HCT116 (cell line): ENCODE data around the gene WDR64. TPM values are rescaled to one million over a fixed set of nuclear protein-coding genes. Genes with fewer than 3 reads are reported as not detected.

Source experiments
- ATAC-seq: fragments of 200-7000 bp; cut with Tn5 transposase; 2 replicates; pipeline ENCODE4 v1.9.1; 2020; ENCODE audit warnings: mild to moderate bottlenecking, moderate library complexity
- BruUV-seq: library from RNA; stranded (reverse); fragments of 400-500 nt; replicated peaks from 2 replicates; lab custom pipeline; 2021; lab: Mats Ljungman, UMichigan
- CTCF ChIA-PET: fragments of 300-600 bp; sonication (Branson Sonifier 250); formaldehyde crosslinking; loops from one replicate; lab custom pipeline; 2021; ENCODE audit warnings: antibody characterized with exemption; lab: Charles Lee
- POLR2A ChIA-PET: fragments of 300-600, 350-600 bp; sonication (Branson Sonifier 250); formaldehyde crosslinking; loops from one replicate; lab custom pipeline; 2021; ENCODE audit warnings: antibody characterized with exemption; lab: Charles Lee
- RAD21 ChIA-PET, 2 experiments: fragments of 300-600 bp; sonication (Branson Sonifier 250); formaldehyde crosslinking; loops; one replicate each; lab custom pipeline; 2023; ENCODE audit warnings: low total read pairs in 2 of 2; ENCODE audit not compliant: uncharacterized antibody in 2 of 2, unreplicated experiment in 2 of 2, low non-redundant PET in 1 of 2; lab: Charles Lee
- DNase-seq: peaks from one replicate; pipeline ENCODE4 v3.0.0-alpha.2; 2010; ENCODE audit warnings: low read depth, low spot score
- H2AFZ ChIP-seq: fragments of 200-600 bp; shearing (Covaris generic), sonication (generic); 2 replicates; pipeline ENCODE4 v1.6.1; 2017; ENCODE audit warnings: low read depth, mixed run types, mixed read lengths, antibody characterized with exemption, low read length; ENCODE audit not compliant: poor library complexity, severe bottlenecking
- H3K27ac ChIP-seq: 2 replicates; pipeline ENCODE4 v1.5.1; 2012; ENCODE audit warnings: low read depth, low read length
- H3K27me3 ChIP-seq: fragments of 200-600 bp; sonication (generic); 2 replicates; pipeline ENCODE4 v1.6.1; 2016; ENCODE audit warnings: mixed run types, low read length, mixed read lengths; ENCODE audit not compliant: insufficient read depth
- H3K36me3 ChIP-seq, 2 experiments: fragments of 200-500 bp in 1 of 2; fragments of 200-600 bp in 1 of 2; sonication (Bioruptor generic) in 1 of 2; sonication (generic) in 1 of 2; 2 replicates each; pipeline versions ENCODE4 v1.5.1 to v1.6.1; 2014 to 2016; ENCODE audit warnings: low read length in 2 of 2, inconsistent platforms in 1 of 2, mixed read lengths in 1 of 2, mixed run types in 1 of 2; ENCODE audit not compliant: insufficient read depth in 2 of 2, control insufficient read depth in 1 of 2
- H3K4me1 ChIP-seq, 2 experiments: fragments of 200-600 bp in 1 of 2; sonication (generic) in 1 of 2; 2 replicates each; pipeline versions ENCODE4 v1.5.1 to v1.6.1; 2012 to 2017; ENCODE audit warnings: low read length in 2 of 2, inconsistent platforms in 1 of 2, mild to moderate bottlenecking in 1 of 2, mixed read lengths in 1 of 2, mixed run types in 1 of 2, moderate library complexity in 1 of 2; ENCODE audit not compliant: insufficient read depth in 2 of 2, control insufficient read depth in 1 of 2
- H3K4me2 ChIP-seq: fragments of 200-600 bp; sonication (generic); 2 replicates; pipeline ENCODE4 v1.6.1; 2017; ENCODE audit warnings: mixed run types, low read length, mixed read lengths
- H3K4me3 ChIP-seq, 2 experiments: fragments of 200-600 bp in 1 of 2; sonication (generic) in 1 of 2; replicated peaks in 1 of 2; 2 replicates each; pipeline ENCODE4 v1.5.1; 2011 to 2016; ENCODE audit warnings: low read length in 2 of 2, control low read depth in 1 of 2, low read depth in 1 of 2, mild to moderate bottlenecking in 1 of 2, mixed read lengths in 1 of 2, mixed run types in 1 of 2
- H3K79me2 ChIP-seq: fragments of 200-600 bp; sonication (generic); 2 replicates; pipeline ENCODE4 v1.6.1; 2017; ENCODE audit warnings: mild to moderate bottlenecking, mixed run types, low read length, moderate library complexity, mixed read lengths; ENCODE audit not compliant: insufficient read depth
- H3K9ac ChIP-seq: fragments of 200-600 bp; sonication (generic); 2 replicates; pipeline ENCODE4 v1.6.1; 2016; ENCODE audit warnings: low read length, mixed read lengths
- H3K9me2 ChIP-seq: fragments of 200-600 bp; sonication (generic), shearing (Covaris generic); 2 replicates; pipeline ENCODE4 v1.6.1; 2017; ENCODE audit warnings: mixed run types, mild to moderate bottlenecking, moderate library complexity; ENCODE audit not compliant: insufficient read depth
- H3K9me3 ChIP-seq, 2 experiments: fragments of 200-500 bp in 1 of 2; fragments of 200-600 bp in 1 of 2; sonication (Bioruptor generic) in 1 of 2; sonication (generic) in 1 of 2; 2 replicates each; pipeline ENCODE4 v1.6.1; 2014 to 2017; ENCODE audit warnings: low read length in 2 of 2, mixed read lengths in 2 of 2, inconsistent platforms in 1 of 2, low read depth in 1 of 2, mild to moderate bottlenecking in 1 of 2, mixed run types in 1 of 2, moderate library complexity in 1 of 2; ENCODE audit not compliant: control insufficient read depth in 1 of 2, insufficient read depth in 1 of 2
- H4K20me1 ChIP-seq: fragments of 200-600 bp; sonication (generic), shearing (Covaris generic); 2 replicates; pipeline ENCODE4 v1.6.1; 2017; ENCODE audit warnings: mixed run types, mild to moderate bottlenecking, moderate library complexity; ENCODE audit not compliant: insufficient read depth
- ATF3 ChIP-seq: IDR thresholded peaks from 2 replicates; pipeline ENCODE4 v1.6.1; 2012
- CBX3 ChIP-seq: IDR thresholded peaks from 2 replicates; pipeline ENCODE4 v1.6.1; 2012; ENCODE audit warnings: low read depth
- CTCF ChIP-seq, 3 experiments: fragments of 200-600 bp in 1 of 3; sonication (generic) in 1 of 3; IDR thresholded peaks in 2 of 3; conservative IDR thresholded peaks in 1 of 3; 2 replicates each; pipeline ENCODE4 v1.5.1; 2012 to 2017; ENCODE audit warnings: low read depth in 2 of 3, low read length in 2 of 3, antibody characterized with exemption in 1 of 3, borderline replicate concordance in 1 of 3, control low read depth in 1 of 3, mild to moderate bottlenecking in 1 of 3, mixed read lengths in 1 of 3, mixed run types in 1 of 3, moderate library complexity in 1 of 3; ENCODE audit not compliant: insufficient read depth in 1 of 3
- EGR1 ChIP-seq: IDR thresholded peaks from 2 replicates; pipeline ENCODE4 v1.6.1; 2012; ENCODE audit warnings: low read depth
- EZH2phosphoT487 ChIP-seq: fragments of 200-600 bp; IDR thresholded peaks from 2 replicates; pipeline ENCODE4 v1.6.1; 2018; ENCODE audit warnings: antibody characterized with exemption, borderline replicate concordance
- FOSL1 ChIP-seq: IDR thresholded peaks from 2 replicates; pipeline ENCODE4 v1.6.1; 2012; ENCODE audit warnings: low read depth
- JUND ChIP-seq: IDR thresholded peaks from 2 replicates; pipeline ENCODE4 v1.6.1; 2012
- POLR2AphosphoS5 ChIP-seq: IDR thresholded peaks from 2 replicates; pipeline ENCODE4 v1.6.1; 2011; ENCODE audit warnings: mild to moderate bottlenecking, low read depth, low read length, moderate library complexity
- RAD21 ChIP-seq: IDR thresholded peaks from 2 replicates; pipeline ENCODE4 v1.6.1; 2012; ENCODE audit warnings: low read depth, mild to moderate bottlenecking
- SIN3A ChIP-seq: IDR thresholded peaks from 2 replicates; pipeline ENCODE4 v1.6.1; 2012; ENCODE audit warnings: low read depth
- SRF ChIP-seq: IDR thresholded peaks from 2 replicates; pipeline ENCODE4 v1.6.1; 2012; ENCODE audit warnings: low read depth
- TCF7L2 ChIP-seq: IDR thresholded peaks from 2 replicates; pipeline ENCODE4 v1.7.0; 2011; ENCODE audit warnings: borderline replicate concordance, inconsistent platforms; ENCODE audit not compliant: insufficient read depth, insufficient read length; ENCODE audit errors: extremely low read depth
- YY1 ChIP-seq: IDR thresholded peaks from 2 replicates; pipeline ENCODE4 v1.6.1; 2011; ENCODE audit warnings: low read length, low read depth, moderate library complexity, mild to moderate bottlenecking; ENCODE audit not compliant: insufficient replicate concordance; ENCODE audit errors: extremely low read depth
- intact Hi-C: fragments of 100-400 bp; cut with micrococcal nuclease; formaldehyde crosslinking; loops from 2 replicates; pipeline ENCODE4 v1.10.0; 2022
- total RNA-seq: library from RNA; stranded (reverse); gene quantifications from one replicate; pipeline ENCODE4 v1.2.1, GENCODE V29; 2021; ENCODE audit not compliant: unreplicated experiment

WDR64 gene
- total RNA-seq, 1 experiment from 2014 or later: not detected

GRCh38 chr1:241636291-241636690, 15.8 kb upstream of the WDR64 start:
- CTCF ChIA-PET: no interaction called here
- intact Hi-C loops: no loop called here
- Histone ChIP-seq H3K36me3 (peaks cover 7 to 11% of the 10 kb centered on the region in 2 experiments; a peak in 3 of 4 replicates), H3K79me2 (peaks cover 21% of the 10 kb centered on the region; the same call in 1 of the 2 replicates), H3K9ac (no peak overlapping the region), H3K27ac (no peak overlapping the region), H4K20me1 (no peaks in the 10 kb centered on the region), H3K27me3 (no peaks in the 10 kb centered on the region), H3K9me2 (no peaks in the 10 kb centered on the region), H3K4me2 (no peak overlapping the region), H3K4me3 (no peak overlapping the region), H3K9me3 (no peaks in the 10 kb centered on the region), H2AFZ (no peak overlapping the region), H3K4me1 (peaks cover 5 to 17% of the 10 kb centered on the region in 2 experiments; a peak in 3 of 4 replicates)
- POLR2A ChIA-PET: no interaction called here
- TF ChIP-seq TCF7L2 (no peak), ATF3 (no peak), EGR1 (no peak), EZH2phosphoT487 (no peak), JUND (no peak), SRF (no peak), YY1 (no peak), CTCF (IDR thresholded peaks at IDR 0.05 in 2 of 3, conservative IDR thresholded peaks at IDR 0.05 in 1 of 3; ENCODE audit: borderline replicate concordance in 1 of 3, insufficient read depth in 1 of 3, low read depth in 2 of 3, low read length in 2 of 3) (no peak), FOSL1 (no peak), SIN3A (no peak), RAD21 (no peak), POLR2AphosphoS5 (no peak), CBX3 (no peak)
- ATAC-seq: no peak
- BruUV-seq: no TSS peak
- RAD21 ChIA-PET: no interaction called here
- no peak for DNase-seq
